ENCODE data around the gene ARSB.
"Not testable (repeated sequence)": the region's sequence is repeated elsewhere in the genome, so short reads cannot be mapped to it uniquely, and the experiment has no call there.

Gene ARSB

DNA sequence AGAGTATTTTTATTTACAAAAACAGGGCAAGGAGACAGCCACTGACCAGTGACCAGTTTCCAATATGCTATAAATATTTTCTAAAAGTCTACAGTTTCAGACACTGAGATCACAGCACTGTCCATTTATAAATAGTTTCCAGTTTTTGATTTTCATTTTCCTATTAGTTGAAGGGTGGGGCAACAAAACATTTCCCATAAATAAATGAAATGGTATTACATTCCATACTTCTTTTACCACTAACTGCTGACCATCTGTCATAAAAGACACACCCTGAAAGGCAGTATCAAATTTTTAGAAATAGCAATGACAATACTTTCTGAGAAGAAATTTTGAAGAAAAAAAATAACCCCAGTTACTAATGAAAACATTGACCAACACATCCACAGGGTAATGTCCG, 126.7 kb downstream of the ARSB start:
- DNase-seq (ENCODE audit: low read depth), result no peak
- TF ChIP-seq CTCF (IDR thresholded peaks at IDR 0.05; ENCODE audit: control insufficient read depth, insufficient read depth, low read depth, low read length, missing control alignments), result no peak
- no peak overlapping the region for H3K4me3 ChIP-seq (ENCODE audit: control insufficient read depth, low read depth, low read length)

DNA sequence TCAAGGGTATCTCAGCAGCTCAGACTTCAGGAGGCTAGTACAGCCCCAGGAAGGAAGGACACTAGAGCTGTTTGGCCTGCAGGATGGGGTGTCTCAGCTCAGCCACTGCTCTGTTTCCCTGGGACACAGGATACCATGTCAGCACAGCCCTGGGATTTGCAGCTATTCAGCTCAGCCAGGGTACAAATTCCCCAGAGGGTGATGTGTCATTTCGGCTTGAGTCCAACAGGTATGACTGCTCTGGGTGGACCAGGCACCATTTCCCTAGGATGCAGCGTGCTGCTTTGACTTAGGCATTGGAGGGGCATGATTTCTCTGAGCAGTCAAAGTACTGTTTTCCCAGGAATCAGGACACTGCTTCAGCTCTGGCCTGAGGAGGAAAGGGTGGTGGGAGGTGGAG, 130.1 kb downstream of the ARSB start:
- H3K4me3 ChIP-seq (ENCODE audit: control insufficient read depth, low read depth, low read length), result no peak overlapping the region
- DNase-seq (ENCODE audit: low read depth), result no peak
- no peak for TF ChIP-seq CTCF (IDR thresholded peaks at IDR 0.05; ENCODE audit: control insufficient read depth, insufficient read depth, low read depth, low read length, missing control alignments)

- DNase-seq (ENCODE audit: low read depth); H3K4me3 ChIP-seq (ENCODE audit: control insufficient read depth, low read depth, low read length): not testable (repeated sequence)
Measured at GRCh38 chr5:78851891-78852290, 133.2 kb downstream of the ARSB start.

DNA sequence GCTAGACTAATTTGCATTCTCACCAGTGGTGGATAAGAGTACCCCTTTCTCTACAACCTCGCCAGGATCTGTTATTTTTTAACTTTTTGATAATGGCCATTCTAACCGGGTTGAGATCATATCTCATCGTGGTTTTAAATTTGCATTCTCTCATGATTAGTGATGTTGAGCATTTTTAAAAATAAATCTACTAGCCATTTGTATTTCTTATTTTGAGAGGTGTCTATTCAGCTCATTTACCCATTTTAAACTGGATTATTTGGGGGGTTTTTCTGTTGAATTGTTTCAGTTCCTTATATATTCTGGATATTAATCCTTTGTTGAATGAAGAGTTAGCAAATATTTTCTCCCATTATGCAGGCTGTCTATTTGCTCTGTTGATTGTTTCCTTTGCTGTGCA, 139.6 kb downstream of the ARSB start:
- DNase-seq (ENCODE audit: low read depth), result no peak
- no peak for TF ChIP-seq CTCF (IDR thresholded peaks at IDR 0.05; ENCODE audit: control insufficient read depth, insufficient read depth, low read depth, low read length, missing control alignments)

DNA sequence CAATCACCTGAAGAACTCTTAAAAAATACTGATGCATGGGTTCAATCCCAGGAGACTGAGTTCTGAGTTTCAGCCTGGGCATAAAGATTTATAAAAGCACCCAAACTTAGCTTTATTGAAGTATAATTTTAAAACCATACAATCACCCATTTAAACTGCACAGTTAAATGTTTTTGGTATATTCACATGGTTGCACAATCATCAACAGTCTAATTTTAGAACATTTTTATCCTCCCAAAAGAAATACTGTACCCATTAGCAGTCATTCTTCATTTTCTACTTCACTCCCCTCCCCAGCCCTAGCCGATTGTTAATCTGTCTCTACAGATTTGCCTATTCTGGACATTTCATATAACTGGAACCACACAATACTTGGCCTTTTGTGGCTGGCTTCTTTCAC, 141.7 kb downstream of the ARSB start:
- no peak overlapping the region for H3K4me3 ChIP-seq (ENCODE audit: control insufficient read depth, low read depth, low read length)
- TF ChIP-seq CTCF (IDR thresholded peaks at IDR 0.05; ENCODE audit: control insufficient read depth, insufficient read depth, low read depth, low read length, missing control alignments), result no peak
- no peak for DNase-seq (ENCODE audit: low read depth)

More for the DNA sequence above, 139.6 kb downstream of the ARSB start:
- no peak overlapping the region for H3K4me3 ChIP-seq (ENCODE audit: control insufficient read depth, low read depth, low read length)

DNA sequence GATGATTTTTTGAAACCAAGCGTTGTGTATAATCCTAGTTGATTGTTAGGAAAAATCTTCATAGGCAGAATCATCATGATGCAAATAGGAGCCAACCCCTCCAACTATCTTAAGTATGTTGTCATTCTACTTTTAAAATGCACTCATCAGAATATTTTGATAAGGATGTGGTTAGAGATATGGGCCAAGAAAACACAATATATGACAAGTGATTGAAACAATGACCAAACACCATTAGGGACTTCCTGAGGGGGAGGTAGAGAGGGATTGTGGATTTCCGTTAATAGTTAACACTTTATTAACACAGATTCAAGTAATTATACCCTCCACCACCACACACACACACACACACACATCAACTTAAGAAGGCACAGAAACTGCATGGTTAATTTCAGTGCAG, 143.3 kb downstream of the ARSB start:
- TF ChIP-seq CTCF (IDR thresholded peaks at IDR 0.05; ENCODE audit: control insufficient read depth, insufficient read depth, low read depth, low read length, missing control alignments), result no peak
- DNase-seq (ENCODE audit: low read depth), result no peak
- no peak overlapping the region for H3K4me3 ChIP-seq (ENCODE audit: control insufficient read depth, low read depth, low read length)

- no peak overlapping the region for H3K4me3 ChIP-seq (ENCODE audit: control insufficient read depth, low read depth, low read length)
- TF ChIP-seq CTCF (IDR thresholded peaks at IDR 0.05; ENCODE audit: control insufficient read depth, insufficient read depth, low read depth, low read length, missing control alignments), result no peak
- no peak for DNase-seq (ENCODE audit: low read depth)
Measured at GRCh38 chr5:78838753-78839152, 146.4 kb downstream of the ARSB start.

All from AG09309 (cell line).